HepG2 (cell line): Measurements from ENCODE around the gene GNAL. TPM values are rescaled to one million over a fixed set of nuclear protein-coding genes. Genes with fewer than 3 reads are reported as not detected.

Experiments used
- BORCS8-MEF2B ChIP-seq: sonication (generic); formaldehyde crosslinking; IDR thresholded peaks from 2 replicates; pipeline ENCODE4 v1.8.0; 2022; ENCODE audit warnings: mild to moderate bottlenecking, missing genetic modification reagents
- CCDC6 ChIP-seq: sonication (generic); formaldehyde crosslinking; IDR thresholded peaks from 2 replicates; pipeline ENCODE4 v1.8.1; 2022; ENCODE audit warnings: mild to moderate bottlenecking, missing genetic modification reagents, moderate library complexity
- GATA4 ChIP-seq: sonication (generic); IDR thresholded peaks from 2 replicates; pipeline ENCODE4 v1.6.1; 2016; ENCODE audit warnings: antibody characterized with exemption, low read depth, borderline replicate concordance
- GATAD1 ChIP-seq: IDR thresholded peaks from 2 replicates; pipeline ENCODE4 v1.6.1; 2016; ENCODE audit warnings: missing genetic modification reagents, missing compliant biosample characterization
- GMEB2 ChIP-seq: IDR thresholded peaks from 2 replicates; pipeline ENCODE4 v1.6.1; 2016; ENCODE audit warnings: missing biosample characterization, missing genetic modification reagents, low read depth
- GTF3A ChIP-seq: sonication (generic); formaldehyde crosslinking; conservative IDR thresholded peaks from 2 replicates; pipeline ENCODE4 v1.4.0; 2020; ENCODE audit warnings: mild to moderate bottlenecking, missing genetic modification reagents
- HMG20A ChIP-seq: IDR thresholded peaks from 2 replicates; pipeline ENCODE4 v1.6.1; 2016; ENCODE audit warnings: borderline replicate concordance
- HNF4G ChIP-seq, 2 experiments: sonication (generic) in 1 of 2; formaldehyde crosslinking in 1 of 2; IDR thresholded peaks; 2 replicates each; pipeline versions ENCODE4 v1.4.0 to v1.6.1; 2011 to 2020; ENCODE audit warnings: borderline replicate concordance in 2 of 2, low read depth in 2 of 2, mild to moderate bottlenecking in 2 of 2, low read length in 1 of 2, missing genetic modification reagents in 1 of 2, moderate library complexity in 1 of 2
- MXD1 ChIP-seq: sonication (generic); formaldehyde crosslinking; IDR thresholded peaks from 2 replicates; pipeline ENCODE4 v1.4.0; 2020; ENCODE audit warnings: mild to moderate bottlenecking, missing genetic modification reagents
- NAIF1 ChIP-seq: sonication (generic); formaldehyde crosslinking; IDR thresholded peaks from 2 replicates; pipeline ENCODE4 v1.5.0; 2020; ENCODE audit warnings: mild to moderate bottlenecking, missing genetic modification reagents, borderline replicate concordance
- NFYC ChIP-seq: IDR thresholded peaks from 2 replicates; pipeline ENCODE4 v1.6.1; 2016; ENCODE audit warnings: missing genetic modification reagents, missing compliant biosample characterization
- PAWR ChIP-seq: sonication (generic); formaldehyde crosslinking; IDR thresholded peaks from 2 replicates; pipeline ENCODE4 v1.4.0; 2020; ENCODE audit warnings: missing genetic modification reagents, mild to moderate bottlenecking, borderline replicate concordance
- POLR2G ChIP-seq: fragments of 200-400 bp; formaldehyde crosslinking; IDR thresholded peaks from 2 replicates; pipeline ENCODE4 v1.6.1; 2018; ENCODE audit warnings: mild to moderate bottlenecking, low read depth, low read length, moderate library complexity
- RARG ChIP-seq: sonication (generic); formaldehyde crosslinking; IDR thresholded peaks from 2 replicates; pipeline ENCODE4 v1.4.0; 2020; ENCODE audit warnings: low read depth, mild to moderate bottlenecking, missing genetic modification reagents
- SNAPC2 ChIP-seq: sonication (generic); formaldehyde crosslinking; IDR thresholded peaks from 2 replicates; pipeline ENCODE4 v1.8.1; 2022; ENCODE audit warnings: mild to moderate bottlenecking, missing genetic modification reagents
- SOX5 ChIP-seq: IDR thresholded peaks from 2 replicates; pipeline ENCODE4 v1.6.1; 2016; ENCODE audit warnings: borderline replicate concordance
- ZNF230 ChIP-seq: sonication (generic); formaldehyde crosslinking; IDR thresholded peaks from 2 replicates; pipeline ENCODE4 v1.4.0; 2020; ENCODE audit warnings: mild to moderate bottlenecking, missing genetic modification reagents
- ZNF234 ChIP-seq: sonication (generic); formaldehyde crosslinking; conservative IDR thresholded peaks from 2 replicates; pipeline ENCODE4 v1.5.1; 2020; ENCODE audit warnings: mild to moderate bottlenecking, missing genetic modification reagents
- ZNF510 ChIP-seq: sonication (generic); formaldehyde crosslinking; IDR thresholded peaks from 2 replicates; pipeline ENCODE4 v1.4.0; 2020; ENCODE audit warnings: low read depth, mild to moderate bottlenecking, missing genetic modification reagents
- ZNF572 ChIP-seq: sonication (generic); formaldehyde crosslinking; IDR thresholded peaks from 2 replicates; pipeline ENCODE4 v1.5.1; 2020; ENCODE audit warnings: mild to moderate bottlenecking, missing genetic modification reagents
- ZNF574 ChIP-seq: sonication (generic); formaldehyde crosslinking; IDR thresholded peaks from 2 replicates; pipeline ENCODE4 v1.4.0; 2020; ENCODE audit warnings: missing genetic modification reagents
- ZNF7 ChIP-seq: IDR thresholded peaks from 2 replicates; pipeline ENCODE4 v1.6.1; 2016; ENCODE audit warnings: missing biosample characterization, missing genetic modification reagents
- ZNF878 ChIP-seq: sonication (generic); formaldehyde crosslinking; IDR thresholded peaks from 2 replicates; pipeline ENCODE4 v1.8.1; 2023; ENCODE audit warnings: mild to moderate bottlenecking, missing genetic modification reagents, moderate library complexity
- polyA plus RNA-seq, 8 experiments: library from polyadenylated mRNA; depleted of rRNA in 3 of 8; stranded (reverse) in 7 of 8; unstranded in 1 of 8; fragments of >200 nt; fragmentation: Illumina TruSeq in 4 of 8; extraction: Trizol in 4 of 8; gene quantifications; 2 replicates each; pipeline versions ENCODE4 v1.2.1 to v1.2.3, GENCODE V29; 2011 to 2016; ENCODE audit warnings: low read depth in 4 of 8, missing spikeins in 1 of 8, mixed read lengths in 1 of 8; ENCODE audit not compliant: insufficient read depth in 1 of 8
- total RNA-seq, 5 experiments: library from RNA; depleted of rRNA; stranded (reverse); fragments of >200 nt; fragmentation: Illumina TruSeq; extraction: Trizol; gene quantifications; 2 replicates each; pipeline ENCODE4 v1.2.3, GENCODE V29; 2016; ENCODE audit warnings: low read depth in 1 of 5
- TF ChIP-seq, protein P1 (sequence below), 2 experiments: fragments of 450-650 bp in 1 of 2; sonication (generic) in 1 of 2; formaldehyde crosslinking; IDR thresholded peaks; 2 replicates each; pipeline versions ENCODE4 v1.5.0 to v1.8.0; 2020 to 2022; ENCODE audit warnings: mild to moderate bottlenecking in 1 of 2, missing genetic modification reagents in 1 of 2
- TF ChIP-seq, protein P2 (sequence below): sonication (generic); formaldehyde crosslinking; IDR thresholded peaks from 2 replicates; pipeline ENCODE4 v1.4.0; 2020; ENCODE audit warnings: missing genetic modification reagents

Gene GNAL
- total and polyA plus RNA-seq, 2 of the 13 experiments (the other 11 are each of a cell fraction or from before 2014, with no cell fraction given) = 0.87 to 1.4 TPM

DNA sequence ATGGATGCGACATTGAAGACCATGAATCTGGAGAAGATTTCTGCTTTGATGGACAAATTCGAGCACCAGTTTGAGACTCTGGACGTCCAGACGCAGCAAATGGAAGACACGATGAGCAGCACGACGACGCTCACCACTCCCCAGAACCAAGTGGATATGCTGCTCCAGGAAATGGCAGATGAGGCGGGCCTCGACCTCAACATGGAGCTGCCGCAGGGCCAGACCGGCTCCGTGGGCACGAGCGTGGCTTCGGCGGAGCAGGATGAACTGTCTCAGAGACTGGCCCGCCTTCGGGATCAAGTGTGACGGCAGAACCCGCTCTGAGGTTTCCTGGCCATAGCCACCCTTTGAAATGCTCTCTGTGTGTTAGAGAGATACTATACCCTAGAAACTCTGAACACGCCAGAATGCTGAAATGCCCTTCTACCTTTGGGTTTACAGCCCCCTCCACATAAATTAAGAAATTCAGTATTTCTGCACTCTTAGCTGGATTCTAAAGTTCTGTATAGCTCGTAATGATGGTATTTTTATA, 162.8 kb downstream of the GNAL start (continued):
- TF ChIP-seq ZNF572 (CRISPR knock-in tag) (no peak), HMG20A (no peak), NFYC (no peak), GTF3A (0 out of 2 replicates have a peak, but pooled peaks have one; percentile 46), MXD1 (CRISPR knock-in tag) (no peak), GMEB2 (CRISPR knock-in tag) (no peak), ZNF510 (no peak), SNAPC2 (CRISPR knock-in tag) (no peak), ZNF234 (CRISPR knock-in tag) (0 out of 2 replicates have a peak, but pooled peaks have one; percentile 7), ZNF574 (CRISPR knock-in tag) (no peak), BORCS8-MEF2B (no peak), HNF4G (IDR thresholded peaks at IDR 0.05; ENCODE audit: borderline replicate concordance, low read depth, low read length) (no peak), HNF4G (CRISPR knock-in tag; IDR thresholded peaks at IDR 0.05; ENCODE audit: borderline replicate concordance, low read depth) (no peak), RARG (no peak), ZNF7 (CRISPR knock-in tag) (no peak), CCDC6 (0 out of 2 replicates have a peak, but pooled peaks have one; percentile 28), GATAD1 (CRISPR knock-in tag) (no peak), PAWR (CRISPR knock-in tag) (no peak), NAIF1 (CRISPR knock-in tag) (0 out of 2 replicates have a peak, but pooled peaks have one; percentile 3), ZNF878 (CRISPR knock-in tag) (0 out of 2 replicates have a peak, but pooled peaks have one; percentile 50), POLR2G (no peak), GATA4 (no peak), SOX5 (CRISPR knock-in tag) (no peak), ZNF230 (no peak)
- TF ChIP-seq, protein P1, sequence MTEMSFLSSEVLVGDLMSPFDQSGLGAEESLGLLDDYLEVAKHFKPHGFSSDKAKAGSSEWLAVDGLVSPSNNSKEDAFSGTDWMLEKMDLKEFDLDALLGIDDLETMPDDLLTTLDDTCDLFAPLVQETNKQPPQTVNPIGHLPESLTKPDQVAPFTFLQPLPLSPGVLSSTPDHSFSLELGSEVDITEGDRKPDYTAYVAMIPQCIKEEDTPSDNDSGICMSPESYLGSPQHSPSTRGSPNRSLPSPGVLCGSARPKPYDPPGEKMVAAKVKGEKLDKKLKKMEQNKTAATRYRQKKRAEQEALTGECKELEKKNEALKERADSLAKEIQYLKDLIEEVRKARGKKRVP (CRISPR knock-in tag; IDR thresholded peaks at IDR 0.05) = no peak
- TF ChIP-seq, protein P2, sequence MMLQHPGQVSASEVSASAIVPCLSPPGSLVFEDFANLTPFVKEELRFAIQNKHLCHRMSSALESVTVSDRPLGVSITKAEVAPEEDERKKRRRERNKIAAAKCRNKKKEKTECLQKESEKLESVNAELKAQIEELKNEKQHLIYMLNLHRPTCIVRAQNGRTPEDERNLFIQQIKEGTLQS = no peak
